ENCODE data around the gene PSMG1. TPM values are rescaled to one million over a fixed set of nuclear protein-coding genes. Genes with fewer than 3 reads are reported as not detected.

The PSMG1 gene
- total RNA-seq, 1 donor from 2014 or later, result 61.9 TPM

GRCh38 chr21:39178421-39178820, 4.8 kb downstream of the PSMG1 start:
- no peak overlapping the region for H3K4me2 ChIP-seq (ENCODE audit: low read length)
- H2AFZ ChIP-seq (ENCODE audit: low read depth, low read length), result no peak overlapping the region
- Mint-ChIP-seq H3K9me3 (ENCODE audit: unreplicated experiment) (no peaks in the 10 kb centered on the region), H3K36me3 (ENCODE audit: low read depth, unreplicated experiment) (peaks cover 9% of the 10 kb centered on the region), H3K4me3 (ENCODE audit: unreplicated experiment) (no peak overlapping the region), H3K27ac (ENCODE audit: unreplicated experiment) (no peak overlapping the region), H3K4me1 (ENCODE audit: low read depth, unreplicated experiment) (peaks cover 14% of the 10 kb centered on the region), H3K27me3 (ENCODE audit: low read depth, unreplicated experiment) (no peaks in the 10 kb centered on the region)
- no peaks in the 10 kb centered on the region for H3K27me3 ChIP-seq (ENCODE audit: insufficient read depth, low read length)
- no peak overlapping the region for H3K9ac ChIP-seq (ENCODE audit: low read length)
- no peak overlapping the region for H3K4me3 ChIP-seq (ENCODE audit: insufficient read depth, low read depth, low read length)
- no peak for TF ChIP-seq CTCF (IDR thresholded peaks at IDR 0.05; ENCODE audit: insufficient read depth, low read depth, low read length)
- no peak for TF ChIP-seq EZH2 (IDR thresholded peaks at IDR 0.05; ENCODE audit: insufficient read depth, low read length)
- H3K27ac ChIP-seq (ENCODE audit: low read depth, low read length), result no peak overlapping the region
- peaks cover 21% of the 10 kb centered on the region for H4K20me1 ChIP-seq (ENCODE audit: insufficient read depth, low read length)
- H3K9me3 ChIP-seq (ENCODE audit: insufficient read depth, low read depth, low read length), result no peaks in the 10 kb centered on the region
- DNase-seq (ENCODE audit: low read depth) (no peak), FAIRE-seq (no peak)
- H3K79me2 ChIP-seq (ENCODE audit: insufficient read depth, low read length), result peaks cover 38% of the 10 kb centered on the region
- H3K36me3 ChIP-seq (ENCODE audit: insufficient read depth, low read length), result peaks cover 25% of the 10 kb centered on the region
- H3K4me1 ChIP-seq (ENCODE audit: insufficient read depth, low read length), result peaks cover 10% of the 10 kb centered on the region

DNA sequence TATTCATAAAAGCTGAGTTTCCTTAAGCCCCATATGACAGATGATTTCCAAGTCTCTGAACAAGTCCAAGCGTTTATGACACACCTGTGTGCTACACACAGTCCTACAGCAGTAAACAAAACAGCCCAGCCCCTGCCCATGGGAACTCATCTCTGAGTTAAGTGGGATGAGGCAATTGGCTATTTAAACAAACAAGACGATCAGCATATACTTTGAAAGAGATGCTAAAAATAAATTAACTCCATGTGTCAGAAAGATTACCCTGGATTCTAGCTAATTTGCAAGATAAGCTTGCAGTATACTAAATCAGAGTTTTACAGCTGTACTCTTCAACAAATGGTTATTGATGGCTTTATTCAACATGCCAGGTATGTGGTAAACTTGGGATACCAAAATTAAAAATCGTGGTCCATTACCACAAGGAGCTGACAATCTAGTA, 7.0 kb downstream of the PSMG1 start:
- Mint-ChIP-seq H3K36me3 (ENCODE audit: low read depth, unreplicated experiment) (peaks cover 11% of the 10 kb centered on the region), H3K4me1 (ENCODE audit: low read depth, unreplicated experiment) (peaks cover 5% of the 10 kb centered on the region), H3K27ac (ENCODE audit: unreplicated experiment) (no peak overlapping the region), H3K9me3 (ENCODE audit: unreplicated experiment) (no peaks in the 10 kb centered on the region), H3K27me3 (ENCODE audit: low read depth, unreplicated experiment) (no peaks in the 10 kb centered on the region), H3K4me3 (ENCODE audit: unreplicated experiment) (no peak overlapping the region)
- Histone ChIP-seq H4K20me1 (ENCODE audit: insufficient read depth, low read length) (peaks cover 15% of the 10 kb centered on the region), H3K79me2 (ENCODE audit: insufficient read depth, low read length) (peaks cover 19% of the 10 kb centered on the region), H3K4me2 (ENCODE audit: low read length) (no peak overlapping the region), H3K36me3 (ENCODE audit: insufficient read depth, low read length) (peaks cover 34% of the 10 kb centered on the region), H3K27me3 (ENCODE audit: insufficient read depth, low read length) (no peaks in the 10 kb centered on the region), H3K4me1 (ENCODE audit: insufficient read depth, low read length) (no peaks in the 10 kb centered on the region), H3K9ac (ENCODE audit: low read length) (no peak overlapping the region), H3K9me3 (ENCODE audit: insufficient read depth, low read depth, low read length) (no peaks in the 10 kb centered on the region), H2AFZ (ENCODE audit: low read depth, low read length) (no peak overlapping the region), H3K4me3 (ENCODE audit: insufficient read depth, low read depth, low read length) (no peak overlapping the region), H3K27ac (ENCODE audit: low read depth, low read length) (no peak overlapping the region)
- TF ChIP-seq CTCF (IDR thresholded peaks at IDR 0.05; ENCODE audit: insufficient read depth, low read depth, low read length) (no peak), EZH2 (IDR thresholded peaks at IDR 0.05; ENCODE audit: insufficient read depth, low read length) (no peak)
- no peak for DNase-seq (ENCODE audit: low read depth)
- no peak for FAIRE-seq

DNA sequence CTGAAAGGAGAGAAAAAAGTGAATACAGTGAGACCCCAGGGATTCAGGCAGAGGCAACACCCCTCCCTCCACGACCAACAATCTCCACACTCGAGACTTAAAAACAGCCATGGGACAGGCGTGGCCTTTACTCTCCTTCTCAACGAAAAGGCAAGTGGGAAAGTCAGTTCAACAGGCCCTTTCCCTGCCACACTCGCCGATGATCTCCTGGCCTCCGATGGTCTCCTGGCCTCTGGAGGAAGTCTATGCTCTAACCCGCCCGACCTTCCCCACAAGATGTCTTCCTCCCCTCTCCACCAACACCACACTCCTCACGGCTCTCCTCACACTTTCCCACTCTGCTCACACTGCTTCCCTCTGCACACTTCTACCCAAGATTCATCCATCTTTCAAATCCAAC, 7.6 kb downstream of the PSMG1 start:
- Mint-ChIP-seq H3K36me3 (ENCODE audit: low read depth, unreplicated experiment) (peaks cover 13% of the 10 kb centered on the region), H3K4me3 (ENCODE audit: unreplicated experiment) (no peak overlapping the region), H3K4me1 (ENCODE audit: low read depth, unreplicated experiment) (peaks cover 5% of the 10 kb centered on the region), H3K27me3 (ENCODE audit: low read depth, unreplicated experiment) (no peaks in the 10 kb centered on the region), H3K27ac (ENCODE audit: unreplicated experiment) (no peak overlapping the region), H3K9me3 (ENCODE audit: unreplicated experiment) (no peaks in the 10 kb centered on the region)
- Histone ChIP-seq H3K4me1 (ENCODE audit: insufficient read depth, low read length) (no peaks in the 10 kb centered on the region), H2AFZ (ENCODE audit: low read depth, low read length) (no peak overlapping the region), H3K27me3 (ENCODE audit: insufficient read depth, low read length) (no peaks in the 10 kb centered on the region), H3K9ac (ENCODE audit: low read length) (no peak overlapping the region), H3K4me2 (ENCODE audit: low read length) (no peak overlapping the region), H3K79me2 (ENCODE audit: insufficient read depth, low read length) (peaks cover 13% of the 10 kb centered on the region), H3K9me3 (ENCODE audit: insufficient read depth, low read depth, low read length) (no peaks in the 10 kb centered on the region), H4K20me1 (ENCODE audit: insufficient read depth, low read length) (peaks cover 10% of the 10 kb centered on the region), H3K36me3 (ENCODE audit: insufficient read depth, low read length) (peaks cover 36% of the 10 kb centered on the region), H3K27ac (ENCODE audit: low read depth, low read length) (no peak overlapping the region), H3K4me3 (ENCODE audit: insufficient read depth, low read depth, low read length) (no peak overlapping the region)
- TF ChIP-seq CTCF (IDR thresholded peaks at IDR 0.05; ENCODE audit: insufficient read depth, low read depth, low read length) (no peak), EZH2 (IDR thresholded peaks at IDR 0.05; ENCODE audit: insufficient read depth, low read length) (no peak)
- DNase-seq (ENCODE audit: low read depth) (no peak), FAIRE-seq (no peak)

Data from astrocyte (in vitro differentiated cells and primary cell).